ENCODE measurements around the gene SPTB.
"Not testable (repeated sequence)": the region's sequence is repeated elsewhere in the genome, so short reads cannot be mapped to it uniquely, and the experiment has no call there.

The SPTB gene

GRCh38 chr14:64879635-64880220, at the start of gene SPTB:
SPTB (minus strand) TSS chr14:64879907; CDS start chr14:64823094, 56,813 bp downstream.
- DNase-seq: peak; percentile 80
- Mint-ChIP-seq H3K27me3 (peaks cover 56% of the 10 kb centered on the region), H3K36me3 (ENCODE audit: low read depth) (no peaks in the 10 kb centered on the region), H3K4me3 (peak within 1 kb of the TSS; percentile 81), H3K4me1 (ENCODE audit: low read depth) (peaks cover 9% of the 10 kb centered on the region), H3K27ac (no peak within 1 kb of the TSS), H3K9me3 (no peaks in the 10 kb centered on the region)

GRCh38 chr14:64929014-64929359, 49.3 kb upstream of the SPTB start:
- H3K36me3 Mint-ChIP-seq (ENCODE audit: low read depth): no peaks in the 10 kb centered on the region
- DNase-seq: no peak
- no peaks in the 10 kb centered on the region for H3K27me3 Mint-ChIP-seq
- no peak overlapping the region for H3K27ac Mint-ChIP-seq
- H3K4me3 Mint-ChIP-seq: no peak overlapping the region
- no peaks in the 10 kb centered on the region for H3K9me3 Mint-ChIP-seq
- H3K4me1 Mint-ChIP-seq (ENCODE audit: low read depth): peaks cover 27% of the 10 kb centered on the region

GRCh38 chr14:64928239-64929013, 48.7 kb upstream of the SPTB start:
- Mint-ChIP-seq H3K4me3 (no peak overlapping the region), H3K27ac (no peak overlapping the region), H3K36me3 (ENCODE audit: low read depth) (no peaks in the 10 kb centered on the region), H3K4me1 (ENCODE audit: low read depth) (peaks cover 31% of the 10 kb centered on the region), H3K27me3 (no peaks in the 10 kb centered on the region), H3K9me3 (no peaks in the 10 kb centered on the region)
- DNase-seq: no peak

GRCh38 chr14:64927031-64927430, 47.3 kb upstream of the SPTB start:
- Mint-ChIP-seq H3K9me3 (no peaks in the 10 kb centered on the region), H3K27me3 (no peaks in the 10 kb centered on the region), H3K36me3 (ENCODE audit: low read depth) (peaks cover 3% of the 10 kb centered on the region), H3K4me3 (no peak overlapping the region), H3K4me1 (ENCODE audit: low read depth) (peaks cover 36% of the 10 kb centered on the region), H3K27ac (peak overlapping the region; percentile 44)
- no peak for DNase-seq

GRCh38 chr14:64926398-64926995, 46.8 kb upstream of the SPTB start:
- H3K4me3 Mint-ChIP-seq: no peak overlapping the region
- peaks cover 9% of the 10 kb centered on the region for H3K36me3 Mint-ChIP-seq (ENCODE audit: low read depth)
- peaks cover 39% of the 10 kb centered on the region for H3K4me1 Mint-ChIP-seq (ENCODE audit: low read depth)
- no peaks in the 10 kb centered on the region for H3K9me3 Mint-ChIP-seq
- DNase-seq: no peak
- no peaks in the 10 kb centered on the region for H3K27me3 Mint-ChIP-seq
- H3K27ac Mint-ChIP-seq: peak overlapping the region; percentile 16

GRCh38 chr14:64923015-64923414, 43.3 kb upstream of the SPTB start:
- H3K27ac Mint-ChIP-seq: no peak overlapping the region
- no peaks in the 10 kb centered on the region for H3K27me3 Mint-ChIP-seq
- H3K36me3 Mint-ChIP-seq (ENCODE audit: low read depth): peaks cover 38% of the 10 kb centered on the region
- H3K4me3 Mint-ChIP-seq: no peak overlapping the region
- H3K4me1 Mint-ChIP-seq (ENCODE audit: low read depth): peaks cover 67% of the 10 kb centered on the region
- no peaks in the 10 kb centered on the region for H3K9me3 Mint-ChIP-seq
- no peak for DNase-seq

GRCh38 chr14:64920465-64920864, 40.8 kb upstream of the SPTB start:
- Mint-ChIP-seq H3K27ac (peak overlapping the region; percentile 76), H3K4me1 (ENCODE audit: low read depth) (peaks cover 77% of the 10 kb centered on the region), H3K27me3 (no peaks in the 10 kb centered on the region), H3K4me3 (no peak overlapping the region), H3K9me3 (no peaks in the 10 kb centered on the region), H3K36me3 (ENCODE audit: low read depth) (peaks cover 56% of the 10 kb centered on the region)
- no peak for DNase-seq

GRCh38 chr14:64919618-64920017, 39.9 kb upstream of the SPTB start:
- Mint-ChIP-seq H3K27ac (peak overlapping the region; percentile 40), H3K4me3 (no peak overlapping the region), H3K4me1 (ENCODE audit: low read depth) (peaks cover 81% of the 10 kb centered on the region), H3K36me3 (ENCODE audit: low read depth) (peaks cover 65% of the 10 kb centered on the region), H3K9me3 (no peaks in the 10 kb centered on the region), H3K27me3 (no peaks in the 10 kb centered on the region)
- DNase-seq: no peak

DNA sequence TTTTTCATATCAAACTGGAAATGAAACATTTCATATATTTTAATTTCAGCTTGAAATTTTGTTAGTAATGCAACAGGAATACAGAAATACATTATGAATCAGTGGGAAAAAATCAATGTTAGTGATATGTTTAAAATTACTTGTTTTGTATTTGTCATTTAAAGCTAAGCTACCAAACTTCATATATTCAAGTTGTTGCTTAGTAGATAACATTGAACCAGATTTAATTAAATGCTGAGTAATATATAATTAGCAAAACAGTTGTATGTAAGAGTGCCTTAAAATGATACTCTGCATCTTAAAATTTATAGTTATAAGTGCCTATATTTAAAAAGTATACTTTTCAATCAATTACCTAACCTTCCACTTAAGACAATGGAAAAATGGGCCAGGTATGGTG, 39.5 kb upstream of the SPTB start:
- Mint-ChIP-seq H3K27ac (peak overlapping the region; percentile 66), H3K27me3 (no peaks in the 10 kb centered on the region), H3K4me1 (ENCODE audit: low read depth) (peaks cover 78% of the 10 kb centered on the region), H3K9me3 (no peaks in the 10 kb centered on the region), H3K4me3 (no peak overlapping the region), H3K36me3 (ENCODE audit: low read depth) (peaks cover 69% of the 10 kb centered on the region)
- DNase-seq: no peak

DNA sequence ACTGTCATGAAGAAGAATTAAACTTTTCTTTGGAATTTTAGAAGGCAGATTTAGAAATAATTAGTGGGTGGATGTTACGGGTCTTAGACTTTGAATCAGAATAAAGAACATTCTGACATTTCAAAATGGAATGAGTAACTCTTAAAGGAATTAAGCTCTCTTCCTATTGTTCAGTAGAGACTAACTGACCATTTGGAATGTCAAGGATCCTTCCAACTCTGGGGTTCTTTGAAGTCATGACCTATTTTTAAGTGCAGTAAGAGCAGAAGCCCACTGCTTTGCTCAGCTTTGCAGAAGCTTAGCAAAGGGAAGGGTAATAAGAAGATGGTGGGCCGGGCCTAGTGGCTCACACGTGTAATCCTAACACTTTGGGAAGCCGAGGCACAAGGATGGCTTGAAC, 38.5 kb upstream of the SPTB start:
- no peak overlapping the region for H3K4me3 Mint-ChIP-seq
- no peaks in the 10 kb centered on the region for H3K9me3 Mint-ChIP-seq
- H3K36me3 Mint-ChIP-seq (ENCODE audit: low read depth): peaks cover 69% of the 10 kb centered on the region
- peak overlapping the region; percentile 75 for H3K27ac Mint-ChIP-seq
- no peaks in the 10 kb centered on the region for H3K27me3 Mint-ChIP-seq
- H3K4me1 Mint-ChIP-seq (ENCODE audit: low read depth): peaks cover 79% of the 10 kb centered on the region
- no peak for DNase-seq

- Mint-ChIP-seq H3K36me3 (ENCODE audit: low read depth) (peaks cover 54% of the 10 kb centered on the region), H3K4me1 (ENCODE audit: low read depth) (peaks cover 63% of the 10 kb centered on the region), H3K4me3 (peak overlapping the region; percentile 90), H3K27ac (peak overlapping the region; percentile 97), H3K9me3 (no peaks in the 10 kb centered on the region), H3K27me3 (no peaks in the 10 kb centered on the region)
- no peak for DNase-seq
Measured at GRCh38 chr14:64915797-64916196, 36.1 kb upstream of the SPTB start.

DNA sequence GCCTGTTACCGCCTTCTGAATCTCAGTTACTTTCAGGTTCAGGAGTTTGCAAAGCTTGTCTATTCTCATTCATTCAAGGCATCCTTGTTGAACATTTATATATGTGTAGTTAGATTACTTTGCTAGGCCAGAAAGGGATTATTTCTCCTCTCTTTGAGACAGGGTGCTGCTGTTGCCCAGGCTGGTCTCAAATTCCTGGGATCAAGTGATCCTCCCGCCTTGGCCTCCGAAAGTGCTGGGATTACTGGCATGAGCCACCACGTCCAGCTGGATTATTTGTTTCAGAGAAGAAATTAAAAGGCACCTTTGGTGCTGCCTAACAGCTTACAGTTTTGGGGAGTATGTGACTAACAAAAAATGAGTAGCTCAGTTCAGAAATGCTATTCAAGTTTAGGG, 35.3 kb upstream of the SPTB start:
- no peak for DNase-seq
- peaks cover 47% of the 10 kb centered on the region for H3K36me3 Mint-ChIP-seq (ENCODE audit: low read depth)
- H3K27ac Mint-ChIP-seq: peak overlapping the region; percentile 97
- peak overlapping the region; percentile 90 for H3K4me3 Mint-ChIP-seq
- peaks cover 55% of the 10 kb centered on the region for H3K4me1 Mint-ChIP-seq (ENCODE audit: low read depth)
- H3K27me3 Mint-ChIP-seq: peaks cover 2% of the 10 kb centered on the region
- H3K9me3 Mint-ChIP-seq: no peaks in the 10 kb centered on the region

DNA sequence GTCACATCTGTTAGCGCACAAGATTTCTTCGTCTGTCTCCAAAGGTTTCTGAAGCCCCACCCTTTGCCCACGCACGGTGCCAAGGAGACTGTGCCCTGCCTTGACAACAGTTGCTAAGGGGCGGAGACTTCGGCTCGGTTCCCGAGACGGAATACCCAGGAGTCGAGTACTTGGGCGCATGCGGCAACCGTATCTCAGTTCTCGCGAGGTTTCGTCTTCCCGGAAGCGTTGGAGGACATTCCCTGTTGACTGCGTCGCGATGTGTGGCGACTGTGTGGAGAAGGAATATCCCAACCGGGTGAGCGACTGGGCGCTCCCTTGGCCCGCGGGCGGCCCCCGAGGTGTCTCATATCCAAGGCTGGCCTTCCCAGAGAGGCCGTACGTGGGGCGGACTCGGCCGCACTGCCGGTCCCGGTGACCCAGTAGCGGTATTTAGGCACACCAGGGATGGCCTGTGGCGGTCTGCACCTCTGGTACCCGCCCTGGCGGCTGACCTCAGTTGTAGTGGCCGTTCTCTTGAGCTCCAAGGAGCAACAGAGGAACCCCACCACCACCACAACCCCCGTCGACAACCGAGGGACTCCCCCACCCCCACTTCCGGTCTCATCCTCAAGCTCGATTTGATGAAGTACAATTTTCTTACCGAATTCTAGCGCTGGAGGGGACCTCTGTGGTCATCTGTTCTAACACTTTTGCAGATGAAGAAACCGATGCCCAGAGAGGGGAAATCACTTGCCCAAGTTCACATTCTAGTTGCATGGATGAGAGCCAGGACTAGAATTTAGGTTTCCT, 34.7 kb upstream of the SPTB start, which contains the start of gene CHURC1:
Gene CHURC1, plus strand, starts transcription at position 219 of the 792 bp plus-strand sequence. Its CDS starts 41 bp downstream, at position 260.
- peak; percentile 95 for DNase-seq
- peaks cover 53% of the 10 kb centered on the region for H3K4me1 Mint-ChIP-seq (ENCODE audit: low read depth)
- H3K27ac Mint-ChIP-seq: peak within 1 kb of the TSS; percentile 97
- H3K4me3 Mint-ChIP-seq: peak within 1 kb of the TSS; percentile 90
- H3K9me3 Mint-ChIP-seq: no peaks in the 10 kb centered on the region
- peaks cover 2% of the 10 kb centered on the region for H3K27me3 Mint-ChIP-seq
- H3K36me3 Mint-ChIP-seq (ENCODE audit: low read depth): peaks cover 42% of the 10 kb centered on the region

- Mint-ChIP-seq H3K27ac (peak overlapping the region; percentile 97), H3K36me3 (ENCODE audit: low read depth) (peaks cover 36% of the 10 kb centered on the region), H3K4me1 (ENCODE audit: low read depth) (peaks cover 45% of the 10 kb centered on the region), H3K4me3 (peak overlapping the region; percentile 90)
- DNase-seq, H3K27me3 Mint-ChIP-seq, H3K9me3 Mint-ChIP-seq: not testable (repeated sequence)
Measured at GRCh38 chr14:64913477-64913876, 33.8 kb upstream of the SPTB start.
